RWPE1 (cell line): ENCODE results near the gene CLECL1.

Source experiments
- CTCF ChIA-PET: fragments of 350-600 bp; sonication (Branson Sonifier 250); formaldehyde crosslinking; extraction: SDS; loops from one replicate; lab custom pipeline; 2021; lab: Yijun Ruan, JAX
- POLR2A ChIA-PET: fragments of 400-600 bp; formaldehyde crosslinking; extraction: SDS; loops from one replicate; lab custom pipeline; 2020; ENCODE audit warnings: antibody characterized with exemption; ENCODE audit not compliant: low non-redundant PET; lab: Yijun Ruan, JAX
- DNase-seq: peaks from one replicate; pipeline ENCODE4 v3.0.0; 2012; ENCODE audit warnings: low spot score
- H3K27ac ChIP-seq: fragments of 450-650 bp; 2 replicates; pipeline ENCODE4 v1.5.1; 2017
- CTCF ChIP-seq: fragments of 450-650 bp; conservative IDR thresholded peaks from 2 replicates; pipeline ENCODE4 v1.5.1; 2017; ENCODE audit warnings: low read depth, mild to moderate bottlenecking

The CLECL1 gene

GRCh38 chr12:9757433-9758025, 24.6 kb upstream of the CLECL1 start:
- CTCF ChIA-PET = interaction anchor here (0.5 to 0.8 kb wide), 4 partner anchors 7 to 1720 kb away, joined by 3 to 5 read pairs (median 3); no protein-coding TSS in a partner anchor

GRCh38 chr12:9756706-9757105, 23.8 kb upstream of the CLECL1 start:
- H3K27ac ChIP-seq = no peak overlapping the region
- ChIA-PET CTCF (interaction anchor here (0.7 kb wide), 1 partner anchor 940 kb away, joined by 5 read pairs; no protein-coding TSS in a partner anchor), POLR2A (no interaction called here)
- DNase-seq = no peak
- no peak for TF ChIP-seq CTCF

More at GRCh38 chr12:9757433-9758025, 24.6 kb upstream of the CLECL1 start:
- POLR2A ChIA-PET = no interaction called here
- H3K27ac ChIP-seq = no peak overlapping the region
- DNase-seq = no peak
- TF ChIP-seq CTCF = no peak

GRCh38 chr12:9756170-9756569, 23.3 kb upstream of the CLECL1 start:
- H3K27ac ChIP-seq = no peak overlapping the region
- POLR2A ChIA-PET = no interaction called here
- CTCF ChIA-PET = interaction anchor here (1.6 kb wide), 1 partner anchor 42 kb away, joined by 3 read pairs; no protein-coding TSS in a partner anchor
- no peak for DNase-seq
- TF ChIP-seq CTCF = no peak

- ChIA-PET CTCF (interaction anchor here (1.6 kb wide), 1 partner anchor 42 kb away, joined by 3 read pairs; no protein-coding TSS in a partner anchor), POLR2A (no interaction called here)
- DNase-seq = no peak
- no peak overlapping the region for H3K27ac ChIP-seq
- TF ChIP-seq CTCF = no peak
Measured at GRCh38 chr12:9755567-9755966, 22.7 kb upstream of the CLECL1 start.

- DNase-seq = no peak
- POLR2A ChIA-PET = no interaction called here
- no peak overlapping the region for H3K27ac ChIP-seq
- TF ChIP-seq CTCF = no peak
- CTCF ChIA-PET = interaction anchor here (0.8 to 1.6 kb wide), 2 partner anchors 16 to 43 kb away, joined by 3 read pairs; no protein-coding TSS in a partner anchor
Measured at GRCh38 chr12:9755035-9755434, 22.1 kb upstream of the CLECL1 start.

GRCh38 chr12:9754099-9754927, 21.4 kb upstream of the CLECL1 start:
- POLR2A ChIA-PET = no interaction called here
- TF ChIP-seq CTCF = no peak
- CTCF ChIA-PET = interaction anchor here (0.6 to 1.6 kb wide), 3 partner anchors 16 to 180 kb away, joined by 3 read pairs; no protein-coding TSS in a partner anchor
- DNase-seq = no peak
- H3K27ac ChIP-seq = no peak overlapping the region
